Smooth muscle cell (in vitro differentiated cells): ENCODE data around the gene GABRP. TPM values are rescaled to one million over a fixed set of nuclear protein-coding genes. Genes with fewer than 3 reads are reported as not detected.
A peak's percentile ranks its signal among the peaks of the same experiment; 100 is the strongest.

Experiments
- DNase-seq: peaks from one replicate; lab custom pipeline; 2025; ENCODE audit not compliant: unreplicated experiment; lab: John Stamatoyannopoulos, UW
- H2AFZ ChIP-seq: fragments of 200-600 bp; sonication (generic); 2 replicates; pipeline ENCODE4 v1.6.0; 2016; ENCODE audit warnings: antibody characterized with exemption, low read depth, mild to moderate bottlenecking
- H3F3A ChIP-seq: fragments of 200-600 bp; sonication (generic); 2 replicates; pipeline ENCODE4 v1.6.0; 2017; ENCODE audit warnings: antibody characterized with exemption, low read depth
- H3K27ac ChIP-seq: fragments of 200-600 bp; sonication (generic); 2 replicates; pipeline ENCODE4 v1.5.1; 2016; ENCODE audit warnings: low read depth, mild to moderate bottlenecking
- H3K27me3 ChIP-seq: fragments of 200-600 bp; sonication (generic); 2 replicates; pipeline ENCODE4 v1.6.1; 2016; ENCODE audit warnings: low read depth, mild to moderate bottlenecking
- H3K36me3 ChIP-seq: fragments of 200-600 bp; sonication (generic); 2 replicates; pipeline ENCODE4 v1.5.1; 2016; ENCODE audit warnings: low read depth
- H3K4me1 ChIP-seq: fragments of 200-600 bp; sonication (generic); 2 replicates; pipeline ENCODE4 v1.5.1; 2016; ENCODE audit warnings: low read depth
- H3K4me2 ChIP-seq: fragments of 200-600 bp; sonication (generic); 2 replicates; pipeline ENCODE4 v1.6.0; 2016; ENCODE audit warnings: mild to moderate bottlenecking
- H3K4me3 ChIP-seq: fragments of 200-600 bp; sonication (generic); 2 replicates; pipeline ENCODE4 v1.5.1; 2016; ENCODE audit warnings: mild to moderate bottlenecking
- H3K79me2 ChIP-seq: fragments of 200-600 bp; sonication (generic); 2 replicates; pipeline ENCODE4 v1.6.0; 2016; ENCODE audit warnings: low read depth, mild to moderate bottlenecking
- H3K9ac ChIP-seq: fragments of 200-600 bp; sonication (generic); 2 replicates; pipeline ENCODE4 v1.6.0; 2016; ENCODE audit warnings: low read depth
- H3K9me3 ChIP-seq: fragments of 200-600 bp; sonication (generic); replicated peaks from 2 replicates; pipeline ENCODE4 v1.5.1; 2016; ENCODE audit warnings: low read depth
- H4K20me1 ChIP-seq: fragments of 200-600 bp; sonication (generic); 2 replicates; pipeline ENCODE4 v1.6.0; 2016; ENCODE audit warnings: low read depth
- CTCF ChIP-seq: fragments of 200-600 bp; sonication (generic); IDR thresholded peaks from 2 replicates; pipeline ENCODE4 v1.5.1; 2017; ENCODE audit warnings: borderline replicate concordance, mild to moderate bottlenecking, antibody characterized with exemption; ENCODE audit not compliant: insufficient read depth, poor library complexity, severe bottlenecking
- WGBS: methylation state at CpG from one replicate; pipeline ENCODE4 v1.1.7; 2016; ENCODE audit warnings: low lambda C conversion rate; 5-methylcytosine and 5-hydroxymethylcytosine counted together
- polyA plus RNA-seq: library from polyadenylated mRNA; unstranded; fragments of >200 nt; fragmentation: Nextera tagmentation; extraction: Ambion mirVana; gene quantifications from 2 replicates; pipeline ENCODE4 v1.2.1, GENCODE V29; 2016
- total RNA-seq: library from RNA; depleted of rRNA; stranded (reverse); fragments of >200 nt; gene quantifications from 2 replicates; pipeline ENCODE4 v1.2.3, GENCODE V29; 2014

GABRP gene
- total and polyA plus RNA-seq, 2 experiments from 2014 or later, result 4.1 to 52.8 TPM

- H3K9ac ChIP-seq, result no peak overlapping the region
- no peaks in the 10 kb centered on the region for H3K79me2 ChIP-seq
- WGBS, result 86% methylated on average over 8 of the region's 8 CpGs
- H3F3A ChIP-seq, result no peaks in the 10 kb centered on the region
- H3K27me3 ChIP-seq, result peaks cover 6% of the 10 kb centered on the region
- no peak for TF ChIP-seq CTCF
- no peak overlapping the region for H3K27ac ChIP-seq
- no peak overlapping the region for H2AFZ ChIP-seq
- H3K9me3 ChIP-seq, result no peaks in the 10 kb centered on the region
- no peak overlapping the region for H3K4me2 ChIP-seq
- H3K4me1 ChIP-seq, result no peaks in the 10 kb centered on the region
- H3K4me3 ChIP-seq, result no peak overlapping the region
- no peaks in the 10 kb centered on the region for H4K20me1 ChIP-seq
- DNase-seq, result no peak
- no peaks in the 10 kb centered on the region for H3K36me3 ChIP-seq
Observed at GRCh38 chr5:170756691-170757090, 26.8 kb upstream of the GABRP start.

GRCh38 chr5:170757182-170757601 lies 26.3 kb upstream of the GABRP start:
- H3K27ac ChIP-seq, result no peak overlapping the region
- no peak for TF ChIP-seq CTCF
- no peaks in the 10 kb centered on the region for H3K9me3 ChIP-seq
- no peaks in the 10 kb centered on the region for H3K4me1 ChIP-seq
- H3K36me3 ChIP-seq, result no peaks in the 10 kb centered on the region
- WGBS, result 25% methylated on average over 4 of the region's 4 CpGs
- no peak overlapping the region for H2AFZ ChIP-seq
- H3K4me3 ChIP-seq, result no peak overlapping the region
- no peak overlapping the region for H3K9ac ChIP-seq
- H3F3A ChIP-seq, result no peaks in the 10 kb centered on the region
- H3K4me2 ChIP-seq, result peak overlapping the region; percentile 2
- no peak for DNase-seq
- peaks cover 6% of the 10 kb centered on the region for H3K27me3 ChIP-seq
- no peaks in the 10 kb centered on the region for H4K20me1 ChIP-seq
- H3K79me2 ChIP-seq, result no peaks in the 10 kb centered on the region

- no peak overlapping the region for H3K9ac ChIP-seq
- no peaks in the 10 kb centered on the region for H3K9me3 ChIP-seq
- H3K4me1 ChIP-seq, result no peaks in the 10 kb centered on the region
- no peaks in the 10 kb centered on the region for H4K20me1 ChIP-seq
- TF ChIP-seq CTCF, result no peak
- H3K4me3 ChIP-seq, result no peak overlapping the region
- H3K36me3 ChIP-seq, result no peaks in the 10 kb centered on the region
- H3F3A ChIP-seq, result no peaks in the 10 kb centered on the region
- H3K79me2 ChIP-seq, result no peaks in the 10 kb centered on the region
- peaks cover 6% of the 10 kb centered on the region for H3K27me3 ChIP-seq
- H3K27ac ChIP-seq, result no peak overlapping the region
- DNase-seq, result no peak
- WGBS, result 51% methylated on average over 2 of the region's 2 CpGs
- no peak overlapping the region for H2AFZ ChIP-seq
- peak overlapping the region; percentile 2 for H3K4me2 ChIP-seq
Observed at GRCh38 chr5:170757669-170758068, 25.9 kb upstream of the GABRP start.

- H3F3A ChIP-seq, result no peaks in the 10 kb centered on the region
- no peaks in the 10 kb centered on the region for H3K79me2 ChIP-seq
- DNase-seq, result no peak
- no peaks in the 10 kb centered on the region for H3K4me1 ChIP-seq
- no peaks in the 10 kb centered on the region for H4K20me1 ChIP-seq
- H3K9me3 ChIP-seq, result no peaks in the 10 kb centered on the region
- no peak overlapping the region for H3K4me2 ChIP-seq
- H3K4me3 ChIP-seq, result no peak overlapping the region
- H3K36me3 ChIP-seq, result no peaks in the 10 kb centered on the region
- no peak overlapping the region for H2AFZ ChIP-seq
- TF ChIP-seq CTCF, result no peak
- no peak overlapping the region for H3K9ac ChIP-seq
- H3K27me3 ChIP-seq, result peaks cover 6% of the 10 kb centered on the region
- no peak overlapping the region for H3K27ac ChIP-seq
- WGBS, result 88% methylated on average over 3 of the region's 3 CpGs
Observed at GRCh38 chr5:170758481-170758880, 25.0 kb upstream of the GABRP start.
